ENCODE data around the gene DLGAP4. TPM values are rescaled to one million over a fixed set of nuclear protein-coding genes. Genes with fewer than 3 reads are reported as not detected.

The DLGAP4 gene
- total RNA-seq, 1 donor from 2014 or later, result 172 TPM

DNA sequence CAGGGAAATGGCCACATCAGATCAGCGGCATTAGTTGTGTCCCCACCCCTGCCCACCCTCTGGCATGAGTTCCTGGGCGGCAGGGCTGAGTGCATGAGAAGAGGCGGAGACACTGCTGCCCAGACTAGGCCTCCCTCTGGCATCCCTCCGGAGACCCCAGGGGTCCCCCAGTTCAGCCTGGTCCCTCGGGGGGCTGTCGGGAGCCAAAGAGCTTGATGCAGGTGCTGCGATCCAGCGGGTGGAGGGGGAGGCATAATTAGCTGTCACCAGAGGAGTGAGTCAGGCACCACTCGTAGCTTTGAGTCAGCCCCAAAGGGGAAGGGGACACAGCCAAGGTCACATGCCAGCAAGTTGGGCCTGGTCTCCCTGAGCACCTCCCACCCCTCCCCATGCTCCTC, 34.5 kb downstream of the DLGAP4 start:
- DNase-seq (ENCODE audit: low spot score), result no peak
- H3K9me3 Mint-ChIP-seq (ENCODE audit: unreplicated experiment), result no peaks in the 10 kb centered on the region
- no peaks in the 10 kb centered on the region for H3K36me3 Mint-ChIP-seq (ENCODE audit: low read depth, unreplicated experiment)
- no peak overlapping the region for H3K4me3 Mint-ChIP-seq (ENCODE audit: unreplicated experiment)
- TF ChIP-seq, protein P1, sequence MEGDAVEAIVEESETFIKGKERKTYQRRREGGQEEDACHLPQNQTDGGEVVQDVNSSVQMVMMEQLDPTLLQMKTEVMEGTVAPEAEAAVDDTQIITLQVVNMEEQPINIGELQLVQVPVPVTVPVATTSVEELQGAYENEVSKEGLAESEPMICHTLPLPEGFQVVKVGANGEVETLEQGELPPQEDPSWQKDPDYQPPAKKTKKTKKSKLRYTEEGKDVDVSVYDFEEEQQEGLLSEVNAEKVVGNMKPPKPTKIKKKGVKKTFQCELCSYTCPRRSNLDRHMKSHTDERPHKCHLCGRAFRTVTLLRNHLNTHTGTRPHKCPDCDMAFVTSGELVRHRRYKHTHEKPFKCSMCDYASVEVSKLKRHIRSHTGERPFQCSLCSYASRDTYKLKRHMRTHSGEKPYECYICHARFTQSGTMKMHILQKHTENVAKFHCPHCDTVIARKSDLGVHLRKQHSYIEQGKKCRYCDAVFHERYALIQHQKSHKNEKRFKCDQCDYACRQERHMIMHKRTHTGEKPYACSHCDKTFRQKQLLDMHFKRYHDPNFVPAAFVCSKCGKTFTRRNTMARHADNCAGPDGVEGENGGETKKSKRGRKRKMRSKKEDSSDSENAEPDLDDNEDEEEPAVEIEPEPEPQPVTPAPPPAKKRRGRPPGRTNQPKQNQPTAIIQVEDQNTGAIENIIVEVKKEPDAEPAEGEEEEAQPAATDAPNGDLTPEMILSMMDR (IDR thresholded peaks at IDR 0.05; ENCODE audit: unreplicated experiment), result no peak
- H3K27ac Mint-ChIP-seq (ENCODE audit: unreplicated experiment), result no peak overlapping the region
- H3K27me3 Mint-ChIP-seq (ENCODE audit: unreplicated experiment), result peaks cover 3% of the 10 kb centered on the region
- H3K4me1 Mint-ChIP-seq (ENCODE audit: unreplicated experiment), result peaks cover 15% of the 10 kb centered on the region

DNA sequence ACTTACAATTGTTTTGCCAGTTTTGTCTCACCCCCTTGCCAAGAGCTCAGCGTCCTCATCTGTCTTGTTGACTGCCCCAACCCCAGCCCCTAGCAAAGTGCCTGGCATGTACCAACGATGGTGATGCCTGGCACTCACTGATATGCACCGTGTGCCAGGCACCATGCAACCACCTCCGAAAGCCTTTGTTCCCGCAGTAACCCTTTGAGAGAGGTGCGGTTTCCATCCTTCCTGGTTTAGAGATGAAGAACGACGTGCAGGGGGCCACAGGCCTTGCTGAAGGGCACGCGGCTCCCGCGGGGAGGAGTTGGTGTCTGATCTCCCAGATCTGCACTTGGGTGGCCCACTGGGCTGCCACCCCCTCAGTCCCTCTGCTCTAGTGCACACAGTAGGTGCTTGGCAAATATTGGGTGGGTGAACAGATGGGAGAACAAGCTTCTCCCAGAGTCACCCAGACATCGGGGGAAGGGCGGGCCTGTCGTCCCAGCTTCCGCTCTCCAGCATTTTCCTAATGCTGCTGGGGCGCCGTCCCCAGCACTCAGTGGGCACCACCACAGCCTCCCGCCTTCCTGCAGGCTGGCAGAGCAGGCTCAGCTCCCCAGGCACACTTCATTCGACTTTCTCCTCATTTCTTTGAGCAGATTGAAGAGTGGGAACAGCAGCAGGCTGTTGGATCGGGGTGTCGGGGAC, 35.3 kb downstream of the DLGAP4 start:
- TF ChIP-seq, protein P1 (IDR thresholded peaks at IDR 0.05; ENCODE audit: unreplicated experiment), result no peak
- Mint-ChIP-seq H3K36me3 (ENCODE audit: low read depth, unreplicated experiment) (no peaks in the 10 kb centered on the region), H3K4me1 (ENCODE audit: unreplicated experiment) (peaks cover 9% of the 10 kb centered on the region), H3K27ac (ENCODE audit: unreplicated experiment) (no peak overlapping the region), H3K4me3 (ENCODE audit: unreplicated experiment) (no peak overlapping the region), H3K9me3 (ENCODE audit: unreplicated experiment) (no peaks in the 10 kb centered on the region), H3K27me3 (ENCODE audit: unreplicated experiment) (peaks cover 2% of the 10 kb centered on the region)
- DNase-seq (ENCODE audit: low spot score), result no peak

DNA sequence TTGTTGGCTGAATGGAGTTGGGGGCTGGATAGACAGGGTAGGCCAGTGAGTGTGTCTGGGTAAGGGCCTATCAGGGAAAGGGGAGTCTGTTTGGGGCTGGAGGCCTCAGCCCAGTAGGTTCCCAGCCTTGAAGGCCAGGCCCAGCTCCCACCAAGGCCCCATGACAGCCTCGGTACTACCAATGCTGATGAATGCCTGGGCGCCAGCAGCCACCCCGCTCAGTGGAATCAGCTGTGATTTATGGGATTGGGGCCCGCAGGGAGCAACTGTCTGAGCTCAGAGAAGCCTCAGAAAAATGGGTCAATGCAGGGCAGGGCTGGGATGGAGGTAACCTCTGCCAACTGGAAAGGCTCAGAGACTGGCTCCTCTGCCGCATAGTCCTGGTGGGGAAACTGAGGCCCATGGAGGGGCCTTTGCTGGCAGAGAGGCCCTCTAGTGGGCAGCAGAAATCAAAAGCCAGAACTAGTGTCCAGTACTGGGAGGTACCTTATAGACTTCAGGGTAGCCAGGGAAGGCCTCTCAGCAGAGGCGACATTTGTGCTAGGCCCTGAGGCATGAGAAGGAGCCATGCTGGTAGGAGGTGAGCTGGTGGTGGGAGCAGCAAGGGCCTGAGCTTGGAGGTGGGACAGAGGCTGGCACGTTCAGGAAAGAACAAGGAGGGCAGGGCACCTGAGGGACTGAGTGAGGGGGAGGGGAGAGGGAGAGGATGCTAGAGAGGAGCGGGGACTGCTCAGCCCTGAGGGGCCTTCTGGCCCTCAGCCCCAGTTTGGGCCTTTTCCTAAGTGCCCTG, 36.4 kb downstream of the DLGAP4 start:
- no peaks in the 10 kb centered on the region for H3K36me3 Mint-ChIP-seq (ENCODE audit: low read depth, unreplicated experiment)
- H3K27ac Mint-ChIP-seq (ENCODE audit: unreplicated experiment), result no peak overlapping the region
- H3K27me3 Mint-ChIP-seq (ENCODE audit: unreplicated experiment), result peaks cover 2% of the 10 kb centered on the region
- no peak for DNase-seq (ENCODE audit: low spot score)
- H3K9me3 Mint-ChIP-seq (ENCODE audit: unreplicated experiment), result no peaks in the 10 kb centered on the region
- TF ChIP-seq, protein P1 (IDR thresholded peaks at IDR 0.05; ENCODE audit: unreplicated experiment), result no peak
- peaks cover 4% of the 10 kb centered on the region for H3K4me1 Mint-ChIP-seq (ENCODE audit: unreplicated experiment)
- H3K4me3 Mint-ChIP-seq (ENCODE audit: unreplicated experiment), result no peak overlapping the region

DNA sequence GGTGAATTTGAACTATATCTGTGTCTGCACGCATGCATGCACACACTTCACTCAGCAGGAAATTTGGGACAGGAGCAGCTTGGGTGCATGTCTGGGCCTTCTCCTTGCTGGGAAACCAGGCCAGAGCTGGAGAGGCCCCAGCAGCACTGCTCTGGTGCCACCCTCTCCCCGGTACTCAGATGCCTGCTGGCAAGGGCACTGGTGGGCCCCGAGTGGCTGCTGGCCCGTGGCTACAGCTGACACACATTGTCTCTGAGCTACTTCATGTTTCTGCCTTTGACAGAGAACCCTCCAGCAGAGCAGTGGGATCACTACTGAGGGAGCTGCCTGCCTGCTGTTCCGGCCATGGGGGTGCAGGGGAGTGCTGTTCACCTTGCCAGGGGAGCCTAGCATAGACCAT, 37.5 kb downstream of the DLGAP4 start:
- H3K4me3 Mint-ChIP-seq (ENCODE audit: unreplicated experiment), result no peak overlapping the region
- no peak for DNase-seq (ENCODE audit: low spot score)
- no peaks in the 10 kb centered on the region for H3K9me3 Mint-ChIP-seq (ENCODE audit: unreplicated experiment)
- H3K36me3 Mint-ChIP-seq (ENCODE audit: low read depth, unreplicated experiment), result no peaks in the 10 kb centered on the region
- TF ChIP-seq, protein P1 (IDR thresholded peaks at IDR 0.05; ENCODE audit: unreplicated experiment), result no peak
- peaks cover 4% of the 10 kb centered on the region for H3K27me3 Mint-ChIP-seq (ENCODE audit: unreplicated experiment)
- H3K4me1 Mint-ChIP-seq (ENCODE audit: unreplicated experiment), result peaks cover 2% of the 10 kb centered on the region
- H3K27ac Mint-ChIP-seq (ENCODE audit: unreplicated experiment), result no peak overlapping the region

All from endothelial cell (in vitro differentiated cells).